Measurements from ENCODE around the gene NINL.

NINL gene

DNA sequence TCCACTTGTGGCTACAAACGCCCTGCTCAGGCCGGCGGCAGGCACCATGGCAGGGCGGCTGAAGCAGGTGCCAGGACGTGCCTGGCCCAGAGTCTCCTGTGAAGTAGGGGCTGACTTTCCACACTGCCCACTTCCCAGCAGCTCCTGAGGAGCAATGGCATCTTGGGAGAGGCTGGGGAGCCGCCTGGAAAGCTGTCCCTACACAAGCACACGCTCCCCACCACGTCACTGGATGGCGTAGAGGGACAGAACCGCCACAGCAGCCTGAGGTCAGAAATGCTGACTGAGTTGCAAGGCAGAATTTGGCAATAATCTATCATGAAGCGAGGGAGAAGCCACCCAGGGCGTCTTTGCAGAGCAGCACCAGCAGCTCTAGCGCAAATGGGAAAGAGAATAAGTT lies 86.3 kb downstream of the NINL start:
- Histone ChIP-seq H3K4me3 (ENCODE audit: low read length) (no peak overlapping the region), H3K79me2 (ENCODE audit: control insufficient read depth, low read length) (no peaks in the 10 kb centered on the region), H3F3A (ENCODE audit: control insufficient read depth, insufficient read depth) (no peaks in the 10 kb centered on the region), H3K27ac (ENCODE audit: low read depth, low read length) (no peak overlapping the region), H3K9me3 (ENCODE audit: control insufficient read depth, insufficient read depth, low read length) (no peaks in the 10 kb centered on the region), H3K36me3 (ENCODE audit: control insufficient read depth, low read length) (no peaks in the 10 kb centered on the region), H3K27me3 (ENCODE audit: control insufficient read depth, low read length) (no peaks in the 10 kb centered on the region), H3K4me2 (ENCODE audit: low read length) (no peak overlapping the region), H4K20me1 (ENCODE audit: control insufficient read depth, insufficient read depth, low read depth, low read length) (no peaks in the 10 kb centered on the region), H3K9me2 (replicated peaks; ENCODE audit: control insufficient read depth, low read length) (no peaks in the 10 kb centered on the region), H3K4me1 (ENCODE audit: control insufficient read depth, low read length) (no peaks in the 10 kb centered on the region)
- TF ChIP-seq, protein P1, sequence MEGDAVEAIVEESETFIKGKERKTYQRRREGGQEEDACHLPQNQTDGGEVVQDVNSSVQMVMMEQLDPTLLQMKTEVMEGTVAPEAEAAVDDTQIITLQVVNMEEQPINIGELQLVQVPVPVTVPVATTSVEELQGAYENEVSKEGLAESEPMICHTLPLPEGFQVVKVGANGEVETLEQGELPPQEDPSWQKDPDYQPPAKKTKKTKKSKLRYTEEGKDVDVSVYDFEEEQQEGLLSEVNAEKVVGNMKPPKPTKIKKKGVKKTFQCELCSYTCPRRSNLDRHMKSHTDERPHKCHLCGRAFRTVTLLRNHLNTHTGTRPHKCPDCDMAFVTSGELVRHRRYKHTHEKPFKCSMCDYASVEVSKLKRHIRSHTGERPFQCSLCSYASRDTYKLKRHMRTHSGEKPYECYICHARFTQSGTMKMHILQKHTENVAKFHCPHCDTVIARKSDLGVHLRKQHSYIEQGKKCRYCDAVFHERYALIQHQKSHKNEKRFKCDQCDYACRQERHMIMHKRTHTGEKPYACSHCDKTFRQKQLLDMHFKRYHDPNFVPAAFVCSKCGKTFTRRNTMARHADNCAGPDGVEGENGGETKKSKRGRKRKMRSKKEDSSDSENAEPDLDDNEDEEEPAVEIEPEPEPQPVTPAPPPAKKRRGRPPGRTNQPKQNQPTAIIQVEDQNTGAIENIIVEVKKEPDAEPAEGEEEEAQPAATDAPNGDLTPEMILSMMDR (IDR thresholded peaks at IDR 0.05; ENCODE audit: low read depth, low read length, poor library complexity, severe bottlenecking): no peak
- no peak for TF ChIP-seq EZH2phosphoT487 (IDR thresholded peaks at IDR 0.05; ENCODE audit: borderline replicate concordance, low read length)

DNA sequence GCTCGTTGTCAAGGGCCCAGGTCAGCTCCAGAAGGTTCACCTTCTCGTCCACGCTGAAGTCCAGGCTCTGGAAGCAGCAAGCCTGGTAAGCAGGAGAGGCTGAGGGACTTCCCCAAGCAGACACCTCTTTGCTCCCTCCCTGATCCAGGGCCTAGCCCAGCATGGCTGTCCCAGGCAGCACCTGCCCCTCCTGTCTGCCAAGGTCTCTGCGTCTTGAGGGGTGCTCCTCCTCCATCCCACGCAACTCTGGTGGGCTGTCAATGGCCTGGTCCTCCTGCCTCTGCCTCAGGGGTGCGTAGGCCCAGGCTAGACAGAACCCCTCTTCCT lies 87.1 kb downstream of the NINL start:
- Histone ChIP-seq H3F3A (ENCODE audit: control insufficient read depth, insufficient read depth) (no peaks in the 10 kb centered on the region), H3K4me2 (ENCODE audit: low read length) (no peak overlapping the region), H3K27ac (ENCODE audit: low read depth, low read length) (no peak overlapping the region), H3K27me3 (ENCODE audit: control insufficient read depth, low read length) (no peaks in the 10 kb centered on the region), H3K9me3 (ENCODE audit: control insufficient read depth, insufficient read depth, low read length) (no peaks in the 10 kb centered on the region), H3K36me3 (ENCODE audit: control insufficient read depth, low read length) (no peaks in the 10 kb centered on the region), H4K20me1 (ENCODE audit: control insufficient read depth, insufficient read depth, low read depth, low read length) (no peaks in the 10 kb centered on the region; the same call in 1 of the 2 replicates), H3K4me3 (ENCODE audit: low read length) (no peak overlapping the region), H3K9me2 (replicated peaks; ENCODE audit: control insufficient read depth, low read length) (no peaks in the 10 kb centered on the region), H3K79me2 (ENCODE audit: control insufficient read depth, low read length) (no peaks in the 10 kb centered on the region), H3K4me1 (ENCODE audit: control insufficient read depth, low read length) (no peaks in the 10 kb centered on the region)
- TF ChIP-seq, protein P1 (IDR thresholded peaks at IDR 0.05; ENCODE audit: low read depth, low read length, poor library complexity, severe bottlenecking): no peak
- no peak for TF ChIP-seq EZH2phosphoT487 (IDR thresholded peaks at IDR 0.05; ENCODE audit: borderline replicate concordance, low read length)

DNA sequence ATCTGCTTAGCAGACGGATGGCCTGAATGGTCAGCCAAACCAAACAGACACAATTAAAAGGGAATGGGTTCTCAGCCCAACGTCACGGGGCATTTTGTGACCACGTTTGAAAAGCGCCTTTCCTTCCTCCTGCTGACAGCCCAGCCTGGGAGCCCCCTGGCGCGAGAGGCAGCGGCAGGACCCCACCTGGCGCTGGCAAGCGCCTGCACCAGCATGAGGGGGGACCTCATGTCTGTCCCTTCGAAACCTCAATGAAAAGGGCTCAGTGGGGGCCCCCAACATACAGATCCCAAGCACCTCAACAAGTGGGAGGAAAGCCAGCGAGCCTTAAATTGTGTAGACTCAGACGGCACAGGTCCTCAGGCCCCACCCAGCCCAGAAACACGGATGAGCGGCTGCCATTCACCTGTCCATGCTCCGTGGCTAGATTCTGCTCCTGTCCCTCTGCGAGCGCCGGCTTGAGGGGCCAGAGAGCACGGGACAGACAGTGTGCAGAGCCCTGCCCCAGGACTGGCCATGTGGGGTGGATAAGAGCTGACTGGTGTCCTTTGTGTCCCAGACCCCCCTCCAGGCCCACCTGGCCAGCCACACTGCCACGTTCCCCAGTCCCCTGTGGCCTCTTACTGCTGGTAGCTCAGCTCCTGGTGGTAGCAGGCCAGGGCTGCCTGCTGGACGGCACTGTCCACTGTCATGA lies 87.6 kb downstream of the NINL start:
- H4K20me1 ChIP-seq (ENCODE audit: control insufficient read depth, insufficient read depth, low read depth, low read length): no peaks in the 10 kb centered on the region; the same call in 1 of the 2 replicates
- no peak overlapping the region for H3K4me2 ChIP-seq (ENCODE audit: low read length)
- H3F3A ChIP-seq (ENCODE audit: control insufficient read depth, insufficient read depth): no peaks in the 10 kb centered on the region
- no peaks in the 10 kb centered on the region for H3K79me2 ChIP-seq (ENCODE audit: control insufficient read depth, low read length)
- H3K27ac ChIP-seq (ENCODE audit: low read depth, low read length): no peak overlapping the region
- TF ChIP-seq, protein P1 (IDR thresholded peaks at IDR 0.05; ENCODE audit: low read depth, low read length, poor library complexity, severe bottlenecking): no peak
- TF ChIP-seq EZH2phosphoT487 (IDR thresholded peaks at IDR 0.05; ENCODE audit: borderline replicate concordance, low read length): no peak
- no peaks in the 10 kb centered on the region for H3K4me1 ChIP-seq (ENCODE audit: control insufficient read depth, low read length)
- no peak overlapping the region for H3K4me3 ChIP-seq (ENCODE audit: low read length)
- no peaks in the 10 kb centered on the region for H3K9me3 ChIP-seq (ENCODE audit: control insufficient read depth, insufficient read depth, low read length)
- H3K9me2 ChIP-seq (replicated peaks; ENCODE audit: control insufficient read depth, low read length): no peaks in the 10 kb centered on the region
- no peaks in the 10 kb centered on the region for H3K27me3 ChIP-seq (ENCODE audit: control insufficient read depth, low read length)
- H3K36me3 ChIP-seq (ENCODE audit: control insufficient read depth, low read length): no peaks in the 10 kb centered on the region

Measured in DOHH2 (cell line).